ENCODE data around the gene ANXA2R. TPM values are rescaled to one million over a fixed set of nuclear protein-coding genes. Genes with fewer than 3 reads are reported as not detected.

Gene ANXA2R
- total and polyA plus RNA-seq, 4 donors = 0.49 to 2.0 (median 0.71) TPM

- Histone ChIP-seq H3K9ac (ENCODE audit: low read depth in 1 of 2, low read length in 2 of 2) (peak overlapping the region in 1 of 2 donors; percentile 52), H3K27me3 (ENCODE audit: control insufficient read depth in 4 of 4, insufficient read depth in 4 of 4, low read length in 3 of 4) (peaks cover 0 to 26% (median 6%) of the 10 kb centered on the region in 4 donors)
These were observed 49.2 kb downstream of the ANXA2R start for GRCh38 chr5:42990892-42991291.

More at GRCh38 chr5:42990892-42991291, 49.2 kb downstream of the ANXA2R start:
- Histone ChIP-seq H3K36me3 (ENCODE audit: control insufficient read depth in 4 of 4, insufficient read depth in 3 of 4, low read depth in 1 of 4, low read length in 3 of 4) (no peaks in the 10 kb centered on the region), H3K9me3 (ENCODE audit: control insufficient read depth in 4 of 4, low read length in 3 of 4) (peaks cover 0 to 39% (median 9%) of the 10 kb centered on the region in 4 donors), H3K4me1 (ENCODE audit: control insufficient read depth in 4 of 4, insufficient read depth in 4 of 4, low read length in 3 of 4) (peaks cover 0 to 12% (median 4%) of the 10 kb centered on the region in 4 donors), H3K27ac (ENCODE audit: low read depth in 1 of 2, low read length in 2 of 2) (peak overlapping the region; percentile 88 to 92), H3K4me3 (ENCODE audit: low read depth in 1 of 3, low read length in 3 of 3) (peak overlapping the region in 1 of 3 donors; percentile 38)
- no peak for DNase-seq (ENCODE audit: low spot score)
- 77% methylated on average over 4 of the region's 4 CpGs for WGBS
- TF ChIP-seq ZBTB33 (IDR thresholded peaks at IDR 0.05) = no peak
- no peak for TF ChIP-seq MAX (IDR thresholded peaks at IDR 0.05)
- TF ChIP-seq FOXA1 (IDR thresholded peaks at IDR 0.05) = no peak
- TF ChIP-seq HNF4G (IDR thresholded peaks at IDR 0.05) = no peak
- TF ChIP-seq ATF3 (IDR thresholded peaks at IDR 0.05) = no peak
- no peak for TF ChIP-seq RXRA (IDR thresholded peaks at IDR 0.05)
- TF ChIP-seq REST (IDR thresholded peaks at IDR 0.05) = no peak
- TF ChIP-seq NR2F2 (IDR thresholded peaks at IDR 0.05) = no peak
- no peak for TF ChIP-seq RAD21 (IDR thresholded peaks at IDR 0.05)
- no peak for TF ChIP-seq EGR1 (IDR thresholded peaks at IDR 0.05; ENCODE audit: low read depth in 2 of 2)
- no peak for TF ChIP-seq GABPA (IDR thresholded peaks at IDR 0.05 in 1 of 2, conservative IDR thresholded peaks at IDR 0.05 in 1 of 2)
- TF ChIP-seq, protein P1, sequence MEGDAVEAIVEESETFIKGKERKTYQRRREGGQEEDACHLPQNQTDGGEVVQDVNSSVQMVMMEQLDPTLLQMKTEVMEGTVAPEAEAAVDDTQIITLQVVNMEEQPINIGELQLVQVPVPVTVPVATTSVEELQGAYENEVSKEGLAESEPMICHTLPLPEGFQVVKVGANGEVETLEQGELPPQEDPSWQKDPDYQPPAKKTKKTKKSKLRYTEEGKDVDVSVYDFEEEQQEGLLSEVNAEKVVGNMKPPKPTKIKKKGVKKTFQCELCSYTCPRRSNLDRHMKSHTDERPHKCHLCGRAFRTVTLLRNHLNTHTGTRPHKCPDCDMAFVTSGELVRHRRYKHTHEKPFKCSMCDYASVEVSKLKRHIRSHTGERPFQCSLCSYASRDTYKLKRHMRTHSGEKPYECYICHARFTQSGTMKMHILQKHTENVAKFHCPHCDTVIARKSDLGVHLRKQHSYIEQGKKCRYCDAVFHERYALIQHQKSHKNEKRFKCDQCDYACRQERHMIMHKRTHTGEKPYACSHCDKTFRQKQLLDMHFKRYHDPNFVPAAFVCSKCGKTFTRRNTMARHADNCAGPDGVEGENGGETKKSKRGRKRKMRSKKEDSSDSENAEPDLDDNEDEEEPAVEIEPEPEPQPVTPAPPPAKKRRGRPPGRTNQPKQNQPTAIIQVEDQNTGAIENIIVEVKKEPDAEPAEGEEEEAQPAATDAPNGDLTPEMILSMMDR (IDR thresholded peaks at IDR 0.05; ENCODE audit: low read depth, low read length, missing input control) = no peak
- TF ChIP-seq YY1 (IDR thresholded peaks at IDR 0.05) = no peak
- TF ChIP-seq HNF4A (conservative IDR thresholded peaks at IDR 0.05) = no peak
- TF ChIP-seq FOXA2 (IDR thresholded peaks at IDR 0.05) = no peak
- TF ChIP-seq TAF1 (conservative IDR thresholded peaks at IDR 0.05) = no peak
- TF ChIP-seq SP1 (IDR thresholded peaks at IDR 0.05) = no peak

Other genes with a start within 250 kb of the ANXA2R start
- gene SELENOP, start 228.4 kb downstream of the ANXA2R start, total RNA-seq = 1,000 to 10,000 TPM in 1 of 2 donors, 100 to 1,000 TPM in 1; 944 to 1,776 TPM
- gene SELENOP, start 228.4 kb downstream of the ANXA2R start, polyA plus RNA-seq = 1,000 to 10,000 TPM in 1 of 2 donors, 100 to 1,000 TPM in 1; 880 to 1,788 TPM
- gene ZNF131, start 80.6 kb upstream of the ANXA2R start, total RNA-seq = 10 to 100 TPM; 16.6 to 18.8 TPM
- 10 to 100 TPM in 1 of 2 donors, 1 to 10 TPM in 1; 7.4 to 10.9 TPM for gene ZNF131, start 80.6 kb upstream of the ANXA2R start, polyA plus RNA-seq
- gene NIM1K, start 151.9 kb upstream of the ANXA2R start, total RNA-seq = not detected
- gene NIM1K, start 151.9 kb upstream of the ANXA2R start, polyA plus RNA-seq = under 1 TPM; 0.07 to 0.15 TPM

Measured in liver (tissue), 9 donors.